ENCODE results near the gene UBE2D1.
A peak's percentile ranks its signal among the peaks of the same experiment; 100 is the strongest.
"Not testable (repeated sequence)": the region's sequence is repeated elsewhere in the genome, so short reads cannot be mapped to it uniquely, and the experiment has no call there.

The UBE2D1 gene

DNA sequence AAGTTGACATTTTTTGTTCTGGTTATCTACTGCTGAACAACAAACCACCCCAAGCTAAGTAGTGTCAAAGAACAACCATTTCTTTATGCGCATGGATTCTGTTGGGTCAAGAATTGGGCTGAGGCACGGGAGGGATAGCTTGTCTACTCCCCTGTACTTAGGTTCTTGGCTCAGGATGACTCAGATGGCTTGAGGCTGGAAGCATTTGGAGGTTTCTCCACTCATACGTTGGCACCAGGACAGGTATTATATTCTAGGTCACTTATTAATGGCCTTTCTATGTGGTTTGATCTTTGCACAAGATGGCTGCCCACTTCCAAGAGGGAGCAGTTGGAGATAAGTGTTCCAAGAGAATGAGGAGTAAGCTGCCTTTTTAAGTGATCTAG, 38.6 kb downstream of the UBE2D1 start:
- no peak for DNase-seq (ENCODE audit: low read depth in 2 of 2, low spot score in 1 of 2)

GRCh38 chr10:58382489-58382995, 47.7 kb downstream of the UBE2D1 start:
- DNase-seq (ENCODE audit: low read depth in 2 of 2, low spot score in 1 of 2): no peak

GRCh38 chr10:58384095-58384494, 49.3 kb downstream of the UBE2D1 start:
- no peak for DNase-seq (ENCODE audit: low read depth in 2 of 2, low spot score in 1 of 2)

GRCh38 chr10:58384544-58384998, 49.8 kb downstream of the UBE2D1 start:
- no peak for DNase-seq (ENCODE audit: low read depth in 2 of 2, low spot score in 1 of 2)

DNA sequence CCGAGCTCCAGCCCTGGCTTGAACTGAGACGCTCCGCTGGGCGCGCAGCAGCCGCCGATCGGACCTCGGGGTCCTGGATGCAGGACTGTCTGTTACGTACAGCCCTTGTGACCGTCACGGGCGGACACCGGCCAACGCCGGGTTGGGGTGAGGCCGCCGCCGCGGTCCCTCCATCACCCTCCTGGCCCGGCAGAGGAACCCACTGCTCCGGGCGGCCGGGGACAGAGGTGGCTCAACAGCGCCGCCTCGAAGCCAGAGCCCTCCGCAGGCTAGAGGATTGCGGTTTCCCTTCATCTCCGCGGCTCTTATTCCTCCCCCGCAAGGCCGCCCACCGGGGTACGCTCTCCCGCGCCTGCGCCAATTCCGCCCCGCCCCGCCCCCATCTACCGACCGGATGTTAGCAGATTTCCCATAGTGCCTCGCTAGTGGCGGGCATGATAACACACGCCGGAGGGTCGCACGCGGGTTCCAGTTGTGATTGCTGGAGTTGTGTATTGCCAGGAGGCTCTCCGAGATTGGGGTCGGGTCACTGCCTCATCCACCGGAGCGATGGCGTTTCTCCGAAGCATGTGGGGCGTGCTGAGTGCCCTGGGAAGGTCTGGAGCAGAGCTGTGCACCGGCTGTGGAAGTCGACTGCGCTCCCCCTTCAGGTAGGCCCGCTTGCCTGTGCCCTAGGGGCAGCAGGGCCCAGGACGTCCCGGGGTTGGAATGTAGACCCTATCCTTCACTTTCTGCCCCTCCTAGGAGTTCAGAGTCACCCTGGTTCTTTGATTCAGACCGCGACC, 50.4 kb downstream of the UBE2D1 start, which contains the start of gene TFAM:
TSS of gene TFAM (plus strand) at position 412 of the 785 bp plus-strand sequence. CDS start at position 550, 138 bp downstream.
- peak; percentile 95 to 99 for DNase-seq (ENCODE audit: low read depth in 2 of 2, low spot score in 1 of 2)

GRCh38 chr10:58385784-58386112, 50.9 kb downstream of the UBE2D1 start:
- DNase-seq (ENCODE audit: low read depth in 2 of 2, low spot score in 1 of 2): no peak

- no peak for DNase-seq (ENCODE audit: low read depth in 2 of 2, low spot score in 1 of 2)
Observed at GRCh38 chr10:58389024-58389423, 54.2 kb downstream of the UBE2D1 start.

DNA sequence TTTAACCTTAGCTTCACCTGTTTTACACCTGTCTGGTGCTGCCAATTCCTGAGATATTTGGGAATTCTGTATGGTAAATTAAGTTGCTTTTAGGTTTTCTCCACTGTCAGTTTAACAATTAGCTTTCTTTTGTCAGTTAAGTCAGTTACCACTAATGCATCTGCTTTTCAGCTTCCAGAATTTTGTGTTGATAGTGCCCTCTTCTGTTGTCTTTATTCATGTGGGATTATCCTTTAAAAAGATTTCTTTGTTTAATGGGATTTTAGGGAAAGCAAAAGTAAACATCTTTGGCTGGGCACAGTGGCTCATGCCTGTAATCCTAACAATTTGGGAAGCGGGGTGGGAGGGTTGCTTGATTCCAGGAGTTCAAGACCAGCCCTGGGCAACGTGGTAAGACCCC, 58.5 kb downstream of the UBE2D1 start:
- no peak for DNase-seq (ENCODE audit: low read depth in 2 of 2, low spot score in 1 of 2)

DNA sequence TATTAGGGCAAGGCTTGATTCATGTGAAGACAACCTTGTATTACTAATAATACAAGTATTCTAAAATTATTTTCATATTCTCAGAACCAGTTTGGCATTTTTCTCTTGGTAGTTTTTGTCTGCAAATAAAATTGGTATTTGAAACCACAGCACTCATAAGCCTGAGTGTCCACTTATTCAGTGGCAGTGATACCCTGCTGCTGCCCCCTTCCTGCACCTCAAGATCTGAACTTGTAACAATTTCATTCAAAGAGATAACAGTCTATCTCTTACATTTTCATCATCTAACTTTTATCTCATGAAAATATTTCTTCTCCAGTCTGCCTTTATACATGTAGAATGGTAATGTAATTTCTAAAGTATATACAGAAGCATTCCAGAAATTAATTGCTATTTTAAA, 59.7 kb downstream of the UBE2D1 start:
- no peak for DNase-seq (ENCODE audit: low read depth in 2 of 2, low spot score in 1 of 2)

- DNase-seq (ENCODE audit: low read depth in 2 of 2, low spot score in 1 of 2): no peak
Observed at GRCh38 chr10:58396057-58396456, 61.3 kb downstream of the UBE2D1 start.

DNA sequence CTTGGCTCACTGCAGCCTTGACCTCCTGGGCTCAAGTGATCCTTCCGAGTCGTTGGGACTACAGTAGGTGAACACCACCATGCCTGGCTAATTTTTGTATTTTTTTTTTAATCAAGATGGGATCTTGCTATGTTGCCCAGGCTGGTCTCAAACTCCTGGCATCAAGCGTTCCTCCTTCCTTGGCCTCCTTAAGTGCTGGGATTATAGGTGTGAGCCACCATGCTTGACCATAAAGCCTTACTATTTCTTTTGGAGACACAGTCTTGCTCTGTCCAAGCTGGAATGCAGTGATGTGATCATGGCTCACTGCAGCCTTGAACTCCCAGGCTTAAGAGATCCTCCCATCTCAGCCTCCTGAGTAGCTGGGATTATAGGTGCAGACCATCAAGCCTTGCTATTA, 63.0 kb downstream of the UBE2D1 start:
- DNase-seq (ENCODE audit: low read depth in 2 of 2, low spot score in 1 of 2): no peak

DNA sequence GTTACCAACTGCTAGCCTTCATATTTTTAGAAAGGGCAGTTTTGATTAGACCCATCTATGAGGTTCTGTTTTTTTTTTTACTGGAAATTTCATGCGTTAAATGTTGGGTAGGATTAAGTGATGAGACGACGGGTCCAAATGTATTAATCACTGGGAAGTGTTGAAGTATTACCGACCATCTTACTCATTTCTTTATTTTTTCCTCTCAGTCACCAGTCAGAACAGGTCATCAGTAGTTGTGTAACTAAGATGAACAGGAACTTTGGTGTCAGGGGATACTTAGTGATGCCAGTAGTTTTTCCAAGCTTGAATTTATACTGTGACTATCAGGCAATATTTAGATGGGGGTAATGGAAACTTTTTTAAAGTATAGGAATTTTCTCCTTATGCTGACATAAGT, 64.6 kb downstream of the UBE2D1 start:
- no peak for DNase-seq (ENCODE audit: low read depth in 2 of 2, low spot score in 1 of 2)

GRCh38 chr10:58400609-58401008, 65.8 kb downstream of the UBE2D1 start:
- no peak for DNase-seq (ENCODE audit: low read depth in 2 of 2, low spot score in 1 of 2)

- DNase-seq (ENCODE audit: low read depth in 2 of 2, low spot score in 1 of 2): no peak
Observed at GRCh38 chr10:58404001-58404400, 69.2 kb downstream of the UBE2D1 start.

DNA sequence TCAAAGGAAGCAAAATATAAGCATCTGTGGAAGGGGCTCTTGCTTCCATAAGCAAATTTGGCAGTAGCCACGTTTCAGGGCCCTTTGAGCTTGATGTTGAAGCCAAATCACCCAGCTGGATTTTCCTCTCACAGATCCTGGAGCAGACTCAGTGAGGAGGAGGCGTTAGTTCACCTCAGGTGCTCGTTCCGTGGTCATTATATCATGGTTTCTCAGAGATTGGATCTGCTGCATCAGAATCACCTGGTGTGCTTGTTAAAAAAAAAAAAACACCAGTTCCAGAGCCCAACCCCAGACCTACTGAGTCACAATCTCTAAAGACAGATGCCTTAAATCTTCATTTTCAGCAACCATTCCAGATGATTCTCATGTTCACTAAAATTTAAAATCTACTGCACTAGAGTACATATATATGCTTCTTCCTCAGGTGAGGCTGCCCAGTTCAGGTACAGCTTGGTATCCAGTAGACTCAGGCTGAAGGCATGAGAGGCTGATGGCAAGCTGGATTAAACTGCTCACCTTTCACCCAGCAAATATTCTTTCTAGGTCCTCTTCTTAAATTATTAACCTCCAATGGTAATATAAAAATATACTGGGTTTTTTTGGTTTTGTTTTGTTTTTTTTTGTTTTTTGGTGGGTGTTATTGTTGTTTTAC, 75.3 kb downstream of the UBE2D1 start:
- DNase-seq (ENCODE audit: low read depth in 2 of 2, low spot score in 1 of 2): no peak

DNA sequence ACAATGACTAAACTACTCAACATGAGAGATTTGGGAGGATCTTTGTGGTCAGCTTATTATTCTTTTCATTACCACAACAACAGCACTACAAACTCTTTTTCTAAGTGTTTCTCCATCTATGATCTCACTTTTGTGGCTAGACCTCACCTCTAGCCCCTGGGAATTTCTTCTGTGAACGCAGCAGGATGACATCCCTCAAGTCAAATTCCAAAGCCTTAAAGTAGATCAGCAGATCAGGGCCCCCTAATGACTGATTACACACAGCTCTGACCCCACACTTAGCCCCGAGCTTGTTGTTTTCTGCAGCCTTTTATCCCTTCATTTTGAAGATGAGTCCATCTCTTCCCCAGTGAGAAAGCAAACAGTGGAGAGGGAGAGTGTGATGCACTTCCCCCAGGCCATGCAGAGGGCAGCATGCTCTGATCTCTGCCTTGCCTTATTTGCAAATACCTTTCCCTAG, 77.7 kb downstream of the UBE2D1 start:
- DNase-seq (ENCODE audit: low read depth in 2 of 2, low spot score in 1 of 2): no peak

GRCh38 chr10:58414270-58415041, 79.7 kb downstream of the UBE2D1 start:
- no peak for DNase-seq (ENCODE audit: low read depth in 2 of 2, low spot score in 1 of 2)

DNA sequence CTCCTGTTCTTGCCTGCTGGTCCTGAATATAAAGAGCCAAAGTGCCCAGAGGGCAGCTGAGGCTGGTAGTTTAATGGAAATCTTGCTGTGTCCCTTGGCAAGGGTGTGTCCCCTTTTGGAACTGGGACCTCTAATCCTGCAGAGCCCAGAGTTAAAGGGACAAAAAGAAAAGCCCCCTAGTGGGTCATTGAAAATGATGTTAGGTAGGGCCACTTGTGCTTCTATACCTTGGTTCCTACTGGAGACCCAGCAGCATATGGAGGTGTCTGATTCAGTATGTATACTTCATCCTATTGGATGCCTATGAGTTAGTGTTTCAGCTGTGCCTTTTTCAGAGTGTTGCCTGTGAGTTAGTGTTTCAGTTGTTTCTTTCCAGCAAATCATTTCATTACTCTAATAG, 81.0 kb downstream of the UBE2D1 start:
- no peak for DNase-seq (ENCODE audit: low read depth in 2 of 2, low spot score in 1 of 2)

DNA sequence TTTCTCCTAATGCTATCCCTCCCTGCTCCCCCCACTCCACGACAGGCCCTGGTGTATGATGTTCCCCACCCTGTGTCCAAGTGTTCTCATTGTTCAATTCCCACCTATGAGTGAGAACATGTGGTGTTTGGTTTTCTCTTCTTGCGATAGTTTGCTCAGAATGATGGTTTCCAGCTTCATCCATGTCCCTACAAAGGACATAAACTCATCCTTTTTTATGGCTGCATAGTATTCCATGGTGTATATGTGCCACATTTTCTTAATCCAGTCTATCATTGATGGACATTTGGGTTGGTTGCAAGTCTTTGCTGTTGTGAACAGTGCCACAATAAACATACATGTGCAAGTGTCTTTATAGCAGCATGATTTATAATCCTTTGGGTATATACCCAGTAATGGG, 83.1 kb downstream of the UBE2D1 start:
- DNase-seq (ENCODE audit: low read depth in 2 of 2, low spot score in 1 of 2): not testable (repeated sequence)

Measured in stimulated activated CD8-positive, alpha-beta memory T cell treated with anti-CD3 and anti-CD28 coated beads, Interleukin-4, amount 100 ng/mL, for 4 hours (primary cell).